H9 (cell line): ENCODE data around the gene USP6. TPM values are rescaled to one million over a fixed set of nuclear protein-coding genes. Genes with fewer than 3 reads are reported as not detected.

Source experiments
- DNase-seq: peaks from one replicate; pipeline ENCODE4 v3.0.0-alpha.2; 2017
- H2AFZ ChIP-seq: one replicate; pipeline ENCODE4 v1.6.1; 2013; ENCODE audit warnings: mild to moderate bottlenecking, low read length, control low read depth, moderate library complexity
- H2AK5ac ChIP-seq: 2 replicates; pipeline ENCODE4 v1.6.1; 2013; ENCODE audit warnings: low read length, control low read depth, mixed read lengths; ENCODE audit not compliant: insufficient read length
- H2BK120ac ChIP-seq: one replicate; pipeline ENCODE4 v1.6.1; 2013; ENCODE audit warnings: low read depth, mild to moderate bottlenecking, low read length, control low read depth, inconsistent platforms; ENCODE audit not compliant: poor library complexity, severe bottlenecking
- H2BK12ac ChIP-seq: 2 replicates; pipeline ENCODE4 v1.6.1; 2013; ENCODE audit warnings: low read length, control low read depth, mixed read lengths, low read depth; ENCODE audit not compliant: insufficient read length
- H2BK15ac ChIP-seq: 2 replicates; pipeline ENCODE4 v1.6.1; 2013; ENCODE audit warnings: low read depth, low read length, control low read depth
- H2BK20ac ChIP-seq: one replicate; pipeline ENCODE4 v1.6.1; 2013; ENCODE audit warnings: low read depth, mild to moderate bottlenecking, low read length, control low read depth, inconsistent platforms; ENCODE audit not compliant: poor library complexity, severe bottlenecking
- H2BK5ac ChIP-seq: 2 replicates; pipeline ENCODE4 v1.6.1; 2013; ENCODE audit warnings: low read length, control low read depth, mixed read lengths; ENCODE audit not compliant: insufficient read length
- H3K14ac ChIP-seq: 2 replicates; pipeline ENCODE4 v1.6.1; 2013; ENCODE audit warnings: low read length, control low read depth; ENCODE audit not compliant: insufficient read depth
- H3K18ac ChIP-seq: 2 replicates; pipeline ENCODE4 v1.6.1; 2013; ENCODE audit warnings: low read depth, mild to moderate bottlenecking, mixed read lengths, low read length, control low read depth; ENCODE audit not compliant: insufficient read length
- H3K23ac ChIP-seq: 2 replicates; pipeline ENCODE4 v1.6.1; 2013; ENCODE audit warnings: low read length, control low read depth, mixed read lengths, low read depth; ENCODE audit not compliant: insufficient read length
- H3K23me2 ChIP-seq: 2 replicates; pipeline ENCODE4 v1.6.1; 2013; ENCODE audit warnings: low read depth, mild to moderate bottlenecking, mixed read lengths, low read length, control low read depth; ENCODE audit not compliant: insufficient read length, poor library complexity, severe bottlenecking
- H3K27ac ChIP-seq: 2 replicates; pipeline ENCODE4 v1.5.1; 2013; ENCODE audit warnings: low read length, control low read depth, mixed read lengths, low read depth; ENCODE audit not compliant: insufficient read length
- H3K27me3 ChIP-seq: 2 replicates; pipeline ENCODE4 v1.6.1; 2013; ENCODE audit warnings: low read length, control low read depth, inconsistent platforms; ENCODE audit not compliant: insufficient read depth
- H3K4ac ChIP-seq: 2 replicates; pipeline ENCODE4 v1.6.1; 2013; ENCODE audit warnings: low read depth, mild to moderate bottlenecking, control low read depth, inconsistent platforms, low read length, moderate library complexity
- H3K4me1 ChIP-seq: 2 replicates; pipeline ENCODE4 v1.6.1; 2013; ENCODE audit warnings: low read length, control low read depth, inconsistent platforms; ENCODE audit not compliant: insufficient read depth
- H3K4me2 ChIP-seq: 2 replicates; pipeline ENCODE4 v1.6.1; 2013; ENCODE audit warnings: low read length, control low read depth, mixed read lengths; ENCODE audit not compliant: insufficient read length, insufficient read depth
- H3K56ac ChIP-seq: 2 replicates; pipeline ENCODE4 v1.6.1; 2013; ENCODE audit warnings: low read depth, mild to moderate bottlenecking, mixed read lengths, low read length, control low read depth; ENCODE audit not compliant: insufficient read length
- H3K79me1 ChIP-seq: 2 replicates; pipeline ENCODE4 v1.6.1; 2013; ENCODE audit warnings: low read depth, mild to moderate bottlenecking, moderate library complexity, low read length, control low read depth, inconsistent platforms; ENCODE audit not compliant: insufficient read depth, poor library complexity, severe bottlenecking
- H3K79me2 ChIP-seq: 2 replicates; pipeline ENCODE4 v1.6.1; 2013; ENCODE audit warnings: low read length, control low read depth, inconsistent platforms; ENCODE audit not compliant: insufficient read depth
- H3K9ac ChIP-seq: 2 replicates; pipeline ENCODE4 v1.6.1; 2013; ENCODE audit warnings: low read length, control low read depth, mixed read lengths; ENCODE audit not compliant: insufficient read length; ENCODE audit errors: extremely low read depth
- H3K9me3 ChIP-seq: one replicate; pipeline ENCODE4 v1.6.1; 2013; ENCODE audit warnings: low read depth, low read length, inconsistent platforms; ENCODE audit not compliant: control insufficient read depth
- H3T11ph ChIP-seq: one replicate; pipeline ENCODE4 v1.6.1; 2013; ENCODE audit warnings: mild to moderate bottlenecking, low read length, control low read depth, inconsistent platforms
- H4K20me1 ChIP-seq: one replicate; pipeline ENCODE4 v1.6.1; 2013; ENCODE audit not compliant: control insufficient read depth, insufficient read length, insufficient read depth
- H4K5ac ChIP-seq: 2 replicates; pipeline ENCODE4 v1.6.1; 2013; ENCODE audit warnings: low read depth, mild to moderate bottlenecking, mixed read lengths, low read length, control low read depth; ENCODE audit not compliant: insufficient read length
- H4K8ac ChIP-seq: replicated peaks from 2 replicates; pipeline ENCODE4 v1.6.1; 2013; ENCODE audit warnings: low read length, control low read depth, mixed read lengths, low read depth; ENCODE audit not compliant: insufficient read length
- H4K91ac ChIP-seq: 2 replicates; pipeline ENCODE4 v1.6.1; 2013; ENCODE audit warnings: low read depth, mild to moderate bottlenecking, moderate library complexity, mixed read lengths, low read length, control low read depth; ENCODE audit not compliant: insufficient read length
- H3K27ac Mint-ChIP-seq, 3 experiments: 2 replicates in 2 of 3; 3 replicates in 1 of 3; pipeline ENCODE4 v1.8.0; 2020 to 2021; ENCODE audit warnings: mixed read lengths in 3 of 3, mild to moderate bottlenecking in 1 of 3, moderate library complexity in 1 of 3
- H3K27me3 Mint-ChIP-seq: 2 replicates; pipeline ENCODE4 v1.8.0; 2021; ENCODE audit warnings: low read depth, mild to moderate bottlenecking, moderate library complexity, mixed read lengths
- H3K36me3 Mint-ChIP-seq, 3 experiments: 2 replicates in 2 of 3; 3 replicates in 1 of 3; pipeline ENCODE4 v1.8.0; 2020 to 2021; ENCODE audit warnings: low read depth in 3 of 3, mixed read lengths in 3 of 3; ENCODE audit not compliant: insufficient read depth in 1 of 3
- H3K4me1 Mint-ChIP-seq, 2 experiments: 2 replicates each; pipeline ENCODE4 v1.8.0; 2020; ENCODE audit warnings: mixed read lengths in 2 of 2
- H3K4me3 Mint-ChIP-seq, 2 experiments: 2 replicates in 1 of 2; 3 replicates in 1 of 2; pipeline ENCODE4 v1.8.0; 2020 to 2021; ENCODE audit warnings: mild to moderate bottlenecking in 2 of 2, mixed read lengths in 2 of 2, moderate library complexity in 1 of 2
- H3K9me3 Mint-ChIP-seq, 2 experiments: 2 replicates in 1 of 2; 3 replicates in 1 of 2; pipeline ENCODE4 v1.8.0; 2020; ENCODE audit warnings: mild to moderate bottlenecking in 2 of 2, mixed read lengths in 2 of 2, moderate library complexity in 1 of 2
- CTCF ChIP-seq: fragments of 200-600 bp; sonication (generic); conservative IDR thresholded peaks from 3 replicates; pipeline ENCODE4 v1.8.0; 2021; ENCODE audit warnings: antibody characterized with exemption, mild to moderate bottlenecking
- WGBS: extraction: QIAGEN DNeasy Blood & Tissue Kit; methylation state at CpG from one replicate; pipeline ENCODE4 v1.1.7; 2013; ENCODE audit warnings: missing lambda C conversion rate, low lambda C conversion rate, mixed read lengths; ENCODE audit not compliant: insufficient read length; ENCODE audit errors: extremely low coverage; 5-methylcytosine and 5-hydroxymethylcytosine counted together
- total RNA-seq: library from RNA; stranded (reverse); gene quantifications from 2 replicates; pipeline ENCODE4 v1.2.1, GENCODE V29; 2021

The USP6 gene
- total RNA-seq, 1 experiment from 2014 or later, result 0.17 TPM

GRCh38 chr17:5181509-5182305 lies 65.9 kb downstream of the USP6 start:
- Mint-ChIP-seq H3K27me3 (peaks cover 45% of the 10 kb centered on the region), H3K27ac (no peak overlapping the region), H3K36me3 (peaks cover 85 to 93% (median 88%) of the 10 kb centered on the region in 3 experiments), H3K4me3 (no peak overlapping the region; a peak in 1 of 5 replicates), H3K4me1 (no peaks in the 10 kb centered on the region), H3K9me3 (peaks cover 96 to 98% of the 10 kb centered on the region in 2 experiments)
- H4K91ac ChIP-seq, result no peak overlapping the region
- H3K79me2 ChIP-seq, result no peaks in the 10 kb centered on the region
- no peak overlapping the region for H3K4ac ChIP-seq
- no peak overlapping the region for H3K14ac ChIP-seq
- H2BK20ac ChIP-seq, result no peak overlapping the region
- H3K23me2 ChIP-seq, result no peaks in the 10 kb centered on the region
- no peak overlapping the region for H3K56ac ChIP-seq
- H3K4me2 ChIP-seq, result no peak overlapping the region
- no peak overlapping the region for H3T11ph ChIP-seq
- no peak overlapping the region for H2BK5ac ChIP-seq
- no peak overlapping the region for H3K27ac ChIP-seq
- no peaks in the 10 kb centered on the region for H3K4me1 ChIP-seq
- no peak overlapping the region for H4K8ac ChIP-seq
- DNase-seq, result no peak
- peaks cover 78% of the 10 kb centered on the region for H3K9me3 ChIP-seq
- H3K18ac ChIP-seq, result no peak overlapping the region
- no peaks in the 10 kb centered on the region for H3K79me1 ChIP-seq
- WGBS, result no CpG with 5 or more reads among the region's 10 CpGs
- H2BK120ac ChIP-seq, result no peak overlapping the region
- H3K27me3 ChIP-seq, result no peaks in the 10 kb centered on the region
- no peak overlapping the region for H2AK5ac ChIP-seq
- H2BK15ac ChIP-seq, result no peak overlapping the region
- no peak for TF ChIP-seq CTCF
- no peak overlapping the region for H3K9ac ChIP-seq
- no peak overlapping the region for H2AFZ ChIP-seq
- H4K20me1 ChIP-seq, result no peaks in the 10 kb centered on the region
- H2BK12ac ChIP-seq, result no peak overlapping the region
- H4K5ac ChIP-seq, result no peak overlapping the region
- H3K23ac ChIP-seq, result no peak overlapping the region
